GM12801 (cell line): ENCODE measurements around the gene FBXO46.
A peak's percentile ranks its signal among the peaks of the same experiment; 100 is the strongest.

Experiments
- CTCF ChIP-seq: IDR thresholded peaks from one replicate; pipeline ENCODE4 v1.5.1; 2011; ENCODE audit warnings: control low read depth; ENCODE audit not compliant: insufficient read length; ENCODE audit errors: extremely low read depth

Gene FBXO46

GRCh38 chr19:45693106-45693788, 37.4 kb downstream of the FBXO46 start:
- peak; percentile 38 for TF ChIP-seq CTCF

- no peak for TF ChIP-seq CTCF
Observed at GRCh38 chr19:45692187-45693105, 38.2 kb downstream of the FBXO46 start, which contains the start of gene QPCTL. Gene QPCTL (plus strand): TSS chr19:45692666. CDS start chr19:45692704, 38 bp downstream.

- no peak for TF ChIP-seq CTCF
Observed at GRCh38 chr19:45691516-45692186, 39.0 kb downstream of the FBXO46 start, which contains the start of gene SNRPD2. Gene SNRPD2 (minus strand): TSS chr19:45691953. CDS start chr19:45691888, 65 bp downstream.

- no peak for TF ChIP-seq CTCF
Observed at GRCh38 chr19:45687599-45687998, 43.1 kb downstream of the FBXO46 start.

- TF ChIP-seq CTCF: no peak
Observed at GRCh38 chr19:45682908-45683307, 47.8 kb downstream of the FBXO46 start.

GRCh38 chr19:45682117-45682516, 48.6 kb downstream of the FBXO46 start:
- no peak for TF ChIP-seq CTCF
